ENCODE results near the gene HEATR5B. TPM values are rescaled to one million over a fixed set of nuclear protein-coding genes. Genes with fewer than 3 reads are reported as not detected.

The HEATR5B gene
- total and polyA plus RNA-seq, 2 donors (not counting 1 experiment from before 2014, with no cell fraction given), result 15.7 to 22.0 TPM

GRCh38 chr2:37026050-37026449 is 58.1 kb downstream of the HEATR5B start:
- Histone ChIP-seq H3K79me2 (ENCODE audit: control insufficient read depth, insufficient read depth, low read length) (no peaks in the 10 kb centered on the region), H3K9me3 (ENCODE audit: control insufficient read depth, insufficient read depth, low read depth, low read length) (no peaks in the 10 kb centered on the region), H3K4me2 (ENCODE audit: extremely low read depth, insufficient read depth, low read length) (no peak overlapping the region), H3K9ac (ENCODE audit: insufficient read depth, low read length) (no peak overlapping the region), H3K4me3 (replicated peaks in 1 of 4; ENCODE audit: control extremely low read depth in 1 of 4, insufficient read depth in 1 of 4, low read depth in 3 of 4, low read length in 4 of 4) (no peak overlapping the region), H4K20me1 (ENCODE audit: control insufficient read depth, extremely low read depth, insufficient read depth, low read length) (no peaks in the 10 kb centered on the region), H3K27me3 (ENCODE audit: control insufficient read depth, insufficient read depth, low read length) (no peaks in the 10 kb centered on the region), H3K27ac (ENCODE audit: insufficient read depth, low read length) (no peak overlapping the region), H3K36me3 (ENCODE audit: control insufficient read depth, insufficient read depth, low read length) (no peaks in the 10 kb centered on the region), H2AFZ (ENCODE audit: low read length) (no peak overlapping the region), H3K4me1 (ENCODE audit: control insufficient read depth, extremely low read depth, insufficient read depth, low read length) (peaks cover 5% of the 10 kb centered on the region)
- TF ChIP-seq CTCF (conservative IDR thresholded peaks at IDR 0.05 in 1 of 2, IDR thresholded peaks at IDR 0.05 in 1 of 2; ENCODE audit: low read depth in 1 of 2, low read length in 2 of 2), result peak in 1 of 2 donors; percentile 21
- no peak for TF ChIP-seq EZH2 (IDR thresholded peaks at IDR 0.05; ENCODE audit: low read length, missing control alignments)
- DNase-seq (ENCODE audit: low read depth in 2 of 2), result peak in 1 of 2 donors; percentile 7

- H3K4me2 ChIP-seq (ENCODE audit: extremely low read depth, insufficient read depth, low read length), result peak overlapping the region; percentile 28
- no peaks in the 10 kb centered on the region for H3K36me3 ChIP-seq (ENCODE audit: control insufficient read depth, insufficient read depth, low read length)
- H3K9ac ChIP-seq (ENCODE audit: insufficient read depth, low read length), result no peak overlapping the region
Measured at GRCh38 chr2:37020887-37021796, 63.0 kb downstream of the HEATR5B start.

More at GRCh38 chr2:37020887-37021796, 63.0 kb downstream of the HEATR5B start:
- TF ChIP-seq CTCF (conservative IDR thresholded peaks at IDR 0.05 in 1 of 2, IDR thresholded peaks at IDR 0.05 in 1 of 2; ENCODE audit: low read depth in 1 of 2, low read length in 2 of 2) (no peak), EZH2 (IDR thresholded peaks at IDR 0.05; ENCODE audit: low read length, missing control alignments) (no peak)
- Histone ChIP-seq H2AFZ (ENCODE audit: low read length) (peak overlapping the region; percentile 0), H3K27ac (ENCODE audit: insufficient read depth, low read length) (peak overlapping the region; percentile 85), H3K27me3 (ENCODE audit: control insufficient read depth, insufficient read depth, low read length) (no peaks in the 10 kb centered on the region), H3K4me1 (ENCODE audit: control insufficient read depth, extremely low read depth, insufficient read depth, low read length) (peaks cover 5% of the 10 kb centered on the region), H3K79me2 (ENCODE audit: control insufficient read depth, insufficient read depth, low read length) (no peaks in the 10 kb centered on the region), H3K4me3 (replicated peaks in 1 of 4; ENCODE audit: control extremely low read depth in 1 of 4, insufficient read depth in 1 of 4, low read depth in 3 of 4, low read length in 4 of 4) (no peak overlapping the region), H3K9me3 (ENCODE audit: control insufficient read depth, insufficient read depth, low read depth, low read length) (no peaks in the 10 kb centered on the region), H4K20me1 (ENCODE audit: control insufficient read depth, extremely low read depth, insufficient read depth, low read length) (no peaks in the 10 kb centered on the region)
- DNase-seq (ENCODE audit: low read depth in 2 of 2), result peak; percentile 6 to 8
